A673 (cell line): ENCODE data around the gene STX3. TPM values are rescaled to one million over a fixed set of nuclear protein-coding genes. Genes with fewer than 3 reads are reported as not detected.

Source experiments
- BruUV-seq: library from RNA; stranded (reverse); fragments of 400-500 nt; replicated peaks from 2 replicates; lab custom pipeline; 2021; lab: Mats Ljungman, UMichigan
- CTCF ChIA-PET: fragments of 300-600 bp; sonication (Branson Sonifier 250); formaldehyde crosslinking; loops from one replicate; lab custom pipeline; 2022; ENCODE audit warnings: antibody characterized with exemption; lab: Charles Lee
- POLR2A ChIA-PET: fragments of 300-600 bp; sonication (Branson Sonifier 250); formaldehyde crosslinking; loops from one replicate; lab custom pipeline; 2022; ENCODE audit warnings: antibody characterized with exemption; ENCODE audit not compliant: low non-redundant PET; lab: Charles Lee
- DNase-seq: peaks from one replicate; pipeline ENCODE4 v3.0.0-alpha.2; 2015; ENCODE audit warnings: low spot score
- H3K27ac ChIP-seq: fragments of 200-600 bp; sonication (generic); 2 replicates; pipeline ENCODE4 v1.5.1; 2016; ENCODE audit warnings: mixed run types, low read depth, mild to moderate bottlenecking, mixed read lengths, antibody characterized with exemption, low read length; ENCODE audit not compliant: poor library complexity, severe bottlenecking
- H3K27me3 ChIP-seq: fragments of 200-600 bp; sonication (generic); replicated peaks from 2 replicates; pipeline ENCODE4 v1.6.1; 2017; ENCODE audit warnings: mixed run types, low read depth, mild to moderate bottlenecking, mixed read lengths, antibody characterized with exemption, low read length; ENCODE audit not compliant: insufficient read depth, poor library complexity
- H3K36me3 ChIP-seq: fragments of 200-600 bp; sonication (generic); 2 replicates; pipeline ENCODE4 v1.6.1; 2016; ENCODE audit warnings: mixed run types, mild to moderate bottlenecking, mixed read lengths, antibody characterized with exemption, low read length; ENCODE audit not compliant: insufficient read depth, poor library complexity, severe bottlenecking
- H3K4me1 ChIP-seq: fragments of 200-600 bp; sonication (generic); 2 replicates; pipeline ENCODE4 v1.6.1; 2017; ENCODE audit warnings: mixed run types, mild to moderate bottlenecking, mixed read lengths, antibody characterized with exemption, low read length; ENCODE audit not compliant: insufficient read depth, poor library complexity, severe bottlenecking
- H3K4me3 ChIP-seq: fragments of 200-600 bp; sonication (generic); 2 replicates; pipeline ENCODE4 v1.5.1; 2016; ENCODE audit warnings: low read depth, mixed run types, mild to moderate bottlenecking, mixed read lengths, low read length; ENCODE audit not compliant: poor library complexity, severe bottlenecking
- H3K9me3 ChIP-seq: fragments of 200-600 bp; sonication (generic); 2 replicates; pipeline ENCODE4 v1.6.1; 2016; ENCODE audit warnings: mixed run types, low read depth, mild to moderate bottlenecking, mixed read lengths, antibody characterized with exemption, low read length; ENCODE audit not compliant: poor library complexity, severe bottlenecking
- EZH2 ChIP-seq: fragments of 200-600 bp; sonication (generic); IDR thresholded peaks from 2 replicates; pipeline ENCODE4 v1.6.1; 2017; ENCODE audit warnings: borderline replicate concordance, low read depth, mild to moderate bottlenecking, mixed read lengths, antibody characterized with exemption, low read length; ENCODE audit not compliant: poor library complexity, severe bottlenecking
- intact Hi-C: fragments of 100-400 bp; cut with micrococcal nuclease; formaldehyde crosslinking; loops from one replicate; pipeline ENCODE4 v1.10.0; 2022; ENCODE audit not compliant: unreplicated experiment
- total RNA-seq: library from RNA; stranded (reverse); gene quantifications from 2 replicates; pipeline ENCODE4 v1.2.3, GENCODE V29; 2021
- TF ChIP-seq, protein P1 (sequence below): fragments of 300-800, 200-600 bp; sonication (generic); conservative IDR thresholded peaks from 2 replicates; pipeline ENCODE4 v1.5.1; 2017; ENCODE audit warnings: low read depth, mild to moderate bottlenecking, antibody characterized with exemption, low read length, moderate library complexity, mixed read lengths

The STX3 gene
- total RNA-seq, 1 experiment from 2014 or later, result 16.0 TPM

DNA sequence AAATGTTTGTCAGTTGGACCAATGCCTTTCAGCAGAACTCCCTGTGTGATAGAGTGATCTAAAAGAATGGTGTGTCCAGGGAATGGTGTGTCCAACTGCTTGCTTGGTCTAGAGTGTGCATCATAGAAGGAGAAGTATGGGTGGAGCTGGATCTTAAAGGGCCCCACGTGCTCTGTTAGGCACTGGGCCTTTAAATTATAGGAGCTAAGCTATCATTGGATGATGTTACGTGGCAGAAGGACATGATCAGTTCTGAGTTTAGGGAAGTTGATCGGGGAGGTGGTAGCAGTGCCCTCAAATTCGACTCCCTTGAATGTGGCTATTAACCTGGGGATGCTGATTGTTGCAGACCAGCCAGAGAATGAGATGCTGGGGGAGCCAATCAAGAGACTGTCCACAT, 16.4 kb downstream of the STX3 start:
- no peaks in the 10 kb centered on the region for H3K4me1 ChIP-seq
- DNase-seq, result no peak
- BruUV-seq, result no TSS peak
- no peak for TF ChIP-seq EZH2
- CTCF ChIA-PET, result no interaction called here
- H3K9me3 ChIP-seq, result no peaks in the 10 kb centered on the region
- POLR2A ChIA-PET, result no interaction called here
- intact Hi-C loops, result no loop called here
- H3K4me3 ChIP-seq, result no peak overlapping the region
- H3K27ac ChIP-seq, result no peak overlapping the region
- H3K36me3 ChIP-seq, result no peaks in the 10 kb centered on the region
- H3K27me3 ChIP-seq, result no peaks in the 10 kb centered on the region

- TF ChIP-seq, protein P1, sequence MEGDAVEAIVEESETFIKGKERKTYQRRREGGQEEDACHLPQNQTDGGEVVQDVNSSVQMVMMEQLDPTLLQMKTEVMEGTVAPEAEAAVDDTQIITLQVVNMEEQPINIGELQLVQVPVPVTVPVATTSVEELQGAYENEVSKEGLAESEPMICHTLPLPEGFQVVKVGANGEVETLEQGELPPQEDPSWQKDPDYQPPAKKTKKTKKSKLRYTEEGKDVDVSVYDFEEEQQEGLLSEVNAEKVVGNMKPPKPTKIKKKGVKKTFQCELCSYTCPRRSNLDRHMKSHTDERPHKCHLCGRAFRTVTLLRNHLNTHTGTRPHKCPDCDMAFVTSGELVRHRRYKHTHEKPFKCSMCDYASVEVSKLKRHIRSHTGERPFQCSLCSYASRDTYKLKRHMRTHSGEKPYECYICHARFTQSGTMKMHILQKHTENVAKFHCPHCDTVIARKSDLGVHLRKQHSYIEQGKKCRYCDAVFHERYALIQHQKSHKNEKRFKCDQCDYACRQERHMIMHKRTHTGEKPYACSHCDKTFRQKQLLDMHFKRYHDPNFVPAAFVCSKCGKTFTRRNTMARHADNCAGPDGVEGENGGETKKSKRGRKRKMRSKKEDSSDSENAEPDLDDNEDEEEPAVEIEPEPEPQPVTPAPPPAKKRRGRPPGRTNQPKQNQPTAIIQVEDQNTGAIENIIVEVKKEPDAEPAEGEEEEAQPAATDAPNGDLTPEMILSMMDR, result no peak
- no peak for TF ChIP-seq EZH2
- no peaks in the 10 kb centered on the region for H3K4me1 ChIP-seq
- CTCF ChIA-PET, result no interaction called here
- H3K4me3 ChIP-seq, result no peak overlapping the region
- POLR2A ChIA-PET, result interaction anchor here (0.6 kb wide), 1 partner anchor 104 kb away, joined by 3 read pairs; the partner anchor contains the start of gene PATL1
- no peak for DNase-seq
- BruUV-seq, result no TSS peak
- no peaks in the 10 kb centered on the region for H3K27me3 ChIP-seq
- no peaks in the 10 kb centered on the region for H3K9me3 ChIP-seq
- H3K27ac ChIP-seq, result no peak overlapping the region
- H3K36me3 ChIP-seq, result no peaks in the 10 kb centered on the region
- intact Hi-C loops, result no loop called here
These were observed 17.9 kb downstream of the STX3 start for GRCh38 chr11:59773083-59773440.

GRCh38 chr11:59776210-59777066, 21.3 kb downstream of the STX3 start:
- no TSS peak for BruUV-seq
- no peak overlapping the region for H3K27ac ChIP-seq
- H3K9me3 ChIP-seq, result no peaks in the 10 kb centered on the region
- TF ChIP-seq, protein P1, result no peak
- TF ChIP-seq EZH2, result no peak
- ChIA-PET CTCF (no interaction called here), POLR2A (no interaction called here)
- no peak overlapping the region for H3K4me3 ChIP-seq
- intact Hi-C loops, result no loop called here
- no peak for DNase-seq
- no peaks in the 10 kb centered on the region for H3K4me1 ChIP-seq
- H3K27me3 ChIP-seq, result no peaks in the 10 kb centered on the region
- H3K36me3 ChIP-seq, result no peaks in the 10 kb centered on the region

- no peak for TF ChIP-seq EZH2
- TF ChIP-seq, protein P1, result no peak
- DNase-seq, result no peak
- H3K4me3 ChIP-seq, result no peak overlapping the region
- H3K9me3 ChIP-seq, result no peaks in the 10 kb centered on the region
- CTCF ChIA-PET, result no interaction called here
- H3K4me1 ChIP-seq, result no peaks in the 10 kb centered on the region
- intact Hi-C loops, result no loop called here
- POLR2A ChIA-PET, result no interaction called here
- no TSS peak for BruUV-seq
- H3K27ac ChIP-seq, result no peak overlapping the region
- H3K27me3 ChIP-seq, result no peaks in the 10 kb centered on the region
- no peaks in the 10 kb centered on the region for H3K36me3 ChIP-seq
These were observed 21.9 kb downstream of the STX3 start for GRCh38 chr11:59777104-59777503.
